Stimulated activated CD4-positive, alpha-beta T cell treated with anti-CD3 and anti-CD28 coated beads, Interleukin-2, amount 100 ng/mL, for 48 hours (primary cell): Measurements from ENCODE around the gene MBD2.
"Not testable (repeated sequence)": the region's sequence is repeated elsewhere in the genome, so short reads cannot be mapped to it uniquely, and the experiment has no call there.

Experiments used
- DNase-seq, 2 donors: peaks; one replicate each; pipeline ENCODE4 v3.0.0-alpha.2; 2020

MBD2 gene

DNA sequence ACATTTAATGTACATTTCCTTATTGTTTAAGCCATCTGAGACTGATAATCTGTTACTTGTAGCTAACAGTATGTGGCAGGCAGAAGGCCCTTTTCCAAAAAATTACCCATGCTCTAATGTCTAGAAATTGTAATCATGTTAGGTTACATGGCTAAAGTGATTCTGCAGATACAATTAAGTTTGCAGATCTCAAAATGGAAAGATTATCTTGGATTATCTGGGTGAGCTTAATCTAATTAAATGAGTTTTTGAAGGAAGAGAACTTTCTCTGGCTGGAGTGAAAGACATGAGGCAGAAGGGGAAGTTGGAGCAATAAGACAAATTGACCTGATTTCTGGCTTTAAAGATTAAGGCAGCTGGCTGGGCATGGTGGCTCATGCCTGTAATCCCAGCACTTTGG, 76.3 kb downstream of the MBD2 start:
- no peak for DNase-seq

GRCh38 chr18:54147439-54147838, 77.0 kb downstream of the MBD2 start:
- DNase-seq: no peak

- no peak for DNase-seq
Observed at GRCh38 chr18:54141041-54141608, 83.3 kb downstream of the MBD2 start.

- DNase-seq: no peak
Observed at GRCh38 chr18:54140641-54141040, 83.8 kb downstream of the MBD2 start.

DNA sequence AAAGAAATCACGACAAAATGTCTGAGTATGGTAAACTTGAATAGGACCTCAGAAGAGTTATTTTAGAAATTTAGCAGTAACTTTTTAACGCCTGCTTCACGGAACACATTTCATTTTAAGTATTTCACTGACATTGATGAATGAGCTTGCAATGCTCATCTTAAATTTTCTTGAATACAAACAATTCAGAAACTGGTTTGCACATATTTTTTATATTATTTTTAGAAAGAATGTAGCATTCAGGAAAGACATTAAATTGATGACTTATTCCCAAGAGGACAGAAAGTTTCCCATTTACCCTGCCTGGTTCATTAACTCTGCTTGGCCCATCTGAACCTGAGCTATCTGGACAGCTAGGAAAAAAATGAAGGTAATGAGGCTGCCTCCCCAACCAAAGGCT, 89.3 kb downstream of the MBD2 start:
- no peak for DNase-seq

- DNase-seq: no peak
Observed at GRCh38 chr18:54134053-54134452, 90.4 kb downstream of the MBD2 start.

GRCh38 chr18:54130631-54131030, 93.8 kb downstream of the MBD2 start:
- no peak for DNase-seq

- DNase-seq: no peak
Observed at GRCh38 chr18:54130177-54130576, 94.3 kb downstream of the MBD2 start.

DNA sequence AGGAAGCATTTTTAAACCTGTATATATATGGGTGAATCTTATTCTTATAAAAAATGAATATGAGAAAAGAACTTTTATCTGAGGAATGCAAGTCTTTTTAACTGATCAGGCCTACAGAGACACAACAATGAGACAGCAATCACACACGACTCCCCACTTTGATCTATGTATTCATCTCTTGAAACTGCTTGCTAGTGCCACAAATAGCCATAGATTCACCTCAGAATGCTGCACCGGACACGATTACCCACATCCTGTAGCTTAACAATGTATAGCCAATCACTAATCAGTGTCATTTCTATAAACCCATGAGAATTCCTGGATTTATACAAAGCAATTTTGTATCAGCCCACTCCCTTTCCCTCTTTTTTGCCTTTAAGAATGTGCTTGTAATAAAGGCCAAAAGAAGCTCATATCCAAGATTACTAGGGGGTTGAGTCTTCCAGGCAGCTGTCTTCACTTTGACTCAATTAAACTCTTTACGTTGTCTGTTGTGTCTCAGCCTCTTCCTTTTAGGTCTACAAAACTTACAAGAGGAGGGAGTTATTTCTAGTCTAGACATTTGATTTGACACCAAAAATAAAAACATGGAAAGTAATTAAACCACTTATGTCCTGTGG, 94.9 kb downstream of the MBD2 start:
- DNase-seq: no peak

DNA sequence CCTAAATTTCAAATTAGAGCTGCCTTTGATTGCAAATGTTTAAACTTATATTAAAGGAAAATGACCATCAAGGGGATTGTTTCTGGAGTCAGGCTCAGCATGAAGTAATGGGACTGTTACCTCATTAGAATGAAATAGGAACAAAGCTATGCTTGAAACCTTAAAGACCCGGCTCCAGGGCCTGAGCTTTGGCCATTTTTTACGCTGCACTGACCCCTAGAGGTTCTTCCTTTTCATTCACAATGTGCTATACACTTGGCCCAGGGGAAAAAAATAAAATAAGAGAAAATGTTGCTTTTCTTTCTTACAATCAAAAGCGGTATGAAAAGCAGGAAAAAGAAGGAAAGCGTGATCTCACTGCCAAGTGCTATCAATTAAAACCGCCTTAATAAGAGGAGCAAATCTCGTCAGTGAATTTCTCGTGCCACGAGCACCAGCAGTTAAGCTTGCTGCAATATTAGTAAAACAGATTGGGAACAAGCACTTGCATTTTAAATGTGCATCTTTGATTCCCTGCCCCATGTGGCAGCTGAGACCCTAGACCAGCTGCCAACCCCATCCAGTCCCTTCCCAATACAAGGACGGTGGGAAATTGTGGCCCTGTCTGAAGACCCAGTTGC, 96.6 kb downstream of the MBD2 start:
- DNase-seq: no peak

DNA sequence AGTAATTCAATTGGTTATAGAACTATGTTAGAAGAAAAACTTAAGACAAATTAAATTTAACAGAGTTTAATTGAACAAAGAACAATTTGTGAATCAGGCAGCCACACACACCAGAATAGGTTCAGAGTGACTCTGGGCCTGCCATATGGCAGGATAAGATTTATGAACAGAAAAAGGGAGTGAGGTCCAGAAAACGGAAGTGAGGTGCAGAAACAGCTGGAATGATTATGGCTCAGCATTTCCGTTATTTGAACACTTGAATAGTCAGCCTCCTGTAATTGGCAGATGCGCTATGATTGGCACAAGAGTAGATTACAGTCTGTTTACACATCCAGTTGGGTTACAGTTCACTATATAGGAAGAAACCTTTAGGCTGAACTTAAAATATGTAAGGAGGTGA, 99.0 kb downstream of the MBD2 start:
- no peak for DNase-seq

DNA sequence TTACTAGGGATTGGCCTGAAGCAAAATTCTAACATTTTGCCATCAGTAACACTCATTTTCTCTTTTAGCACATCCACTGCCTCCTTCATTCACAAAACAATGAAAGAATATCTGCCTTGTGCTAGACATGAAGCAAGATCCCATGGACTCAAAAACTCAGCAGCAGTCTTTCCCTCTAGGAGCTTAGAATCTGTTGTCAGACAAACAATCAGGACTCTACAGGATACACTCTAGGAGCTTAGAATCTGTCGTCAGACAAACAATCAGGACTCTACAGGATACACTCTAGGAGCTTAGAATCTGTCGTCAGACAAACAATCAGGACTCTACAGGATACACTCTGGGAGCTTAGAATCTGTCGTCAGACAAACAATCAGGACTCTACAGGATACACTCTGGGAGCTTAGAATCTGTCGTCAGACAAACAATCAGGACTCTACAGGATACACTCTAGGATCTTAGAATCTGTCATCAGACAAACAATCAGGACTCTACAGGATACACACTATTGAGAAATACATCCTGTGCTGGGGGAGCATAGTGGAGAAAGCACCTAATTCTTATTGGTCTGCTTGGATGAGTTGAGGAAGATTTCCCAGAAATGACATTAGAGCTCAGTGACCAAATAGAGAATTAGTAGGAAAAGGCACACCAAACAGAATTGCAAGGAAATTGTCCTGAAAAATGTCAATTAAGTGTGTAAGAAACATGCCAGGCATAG, 100.6 kb downstream of the MBD2 start:
- not testable (repeated sequence) for DNase-seq

- peak in 1 of 2 donors; percentile 10 for DNase-seq
Observed at GRCh38 chr18:54119524-54120019, 104.9 kb downstream of the MBD2 start.

DNA sequence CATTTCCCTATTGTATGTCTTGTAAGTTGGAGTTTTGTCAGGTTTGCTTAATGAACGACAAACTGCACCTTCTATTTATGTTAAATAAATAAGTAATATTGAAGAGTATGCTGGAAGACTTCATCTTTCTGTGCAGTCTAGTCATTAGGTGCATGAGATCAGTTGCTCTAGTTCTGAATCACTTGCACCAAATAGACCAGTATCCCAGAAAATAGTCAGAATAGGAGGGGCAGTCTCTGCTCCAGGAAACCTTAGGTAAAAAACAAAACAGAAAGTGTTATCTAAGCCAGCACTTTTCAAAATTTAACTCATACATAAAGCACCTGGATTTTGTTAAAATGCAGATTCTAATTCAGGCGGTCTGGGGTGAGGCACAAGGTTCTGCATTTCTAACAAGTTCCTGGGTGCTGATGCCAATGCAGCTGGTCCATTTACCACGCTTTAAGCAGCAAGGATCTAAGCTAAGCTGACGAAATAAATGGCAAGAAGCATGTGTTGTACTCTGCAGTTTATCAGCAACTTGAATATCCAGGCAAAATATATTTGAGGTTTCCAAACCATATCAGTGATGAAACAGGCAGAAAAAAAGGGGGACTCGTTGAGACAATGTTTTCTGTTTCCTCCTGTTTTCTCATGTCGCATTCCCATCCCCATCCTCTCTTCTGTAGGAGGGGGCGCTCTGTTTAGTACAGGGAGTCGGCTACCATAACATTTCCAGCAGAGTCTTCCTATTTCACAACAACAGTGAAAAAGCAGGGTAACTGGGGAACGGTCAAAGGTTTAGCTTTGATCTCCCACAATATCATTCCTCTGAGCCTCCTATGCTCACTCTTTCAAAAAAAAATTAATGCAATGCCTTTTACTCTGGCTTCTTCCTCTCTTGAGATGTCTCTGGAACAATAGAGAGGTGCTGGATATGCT, 106.4 kb downstream of the MBD2 start:
- DNase-seq: no peak

GRCh38 chr18:54116541-54117257, 107.8 kb downstream of the MBD2 start:
- DNase-seq: no peak

GRCh38 chr18:54112356-54112755, 112.1 kb downstream of the MBD2 start:
- DNase-seq: no peak

DNA sequence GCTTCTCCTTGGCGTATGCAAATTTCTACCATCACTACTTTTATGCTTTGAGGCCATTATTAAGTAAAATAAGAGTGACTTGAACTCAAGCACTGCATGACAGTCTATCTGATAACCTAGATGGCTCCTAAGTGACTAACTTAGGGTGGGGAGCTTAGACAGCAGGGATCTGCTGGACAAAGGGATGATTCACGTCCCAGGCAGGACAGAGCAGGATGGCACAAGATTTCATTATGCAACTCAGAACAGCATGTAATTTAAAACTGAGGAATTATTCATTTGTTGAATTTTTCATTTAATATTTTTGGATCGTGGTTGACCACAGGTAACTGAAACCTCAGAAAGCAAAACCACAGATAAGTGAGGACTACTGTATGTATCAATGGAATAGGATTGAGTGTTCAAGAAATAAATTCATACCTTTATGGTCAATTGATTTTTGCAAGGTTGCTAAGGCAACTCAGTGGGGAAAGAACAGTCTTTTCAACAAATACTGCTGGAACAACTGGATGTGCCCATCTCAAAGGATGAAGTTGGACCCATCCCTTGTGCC, 115.3 kb downstream of the MBD2 start:
- DNase-seq: no peak

- no peak for DNase-seq
Observed at GRCh38 chr18:54102123-54102522, 122.3 kb downstream of the MBD2 start.
